Pulmonary artery endothelial cell (primary cell): ENCODE measurements around the gene GABRG3. TPM values are rescaled to one million over a fixed set of nuclear protein-coding genes. Genes with fewer than 3 reads are reported as not detected.

Experiments
- DNase-seq: peaks from one replicate; pipeline ENCODE4 v3.0.0-alpha.2; 2011; ENCODE audit warnings: low read depth, low spot score
- total RNA-seq: library from RNA; depleted of rRNA; stranded (reverse); fragments of >200 nt; gene quantifications from 2 replicates; pipeline ENCODE4 v1.2.3, GENCODE V29; 2014

GABRG3 gene
- total RNA-seq: not detected in 2 replicates

- no peak for DNase-seq
Observed at GRCh38 chr15:26970712-26971210, at the start of gene GABRG3. Gene GABRG3, plus strand, starts transcription at chr15:26971181.

GRCh38 chr15:26921433-26921832, 49.5 kb upstream of the GABRG3 start:
- DNase-seq: no peak

GRCh38 chr15:26926081-26926480, 44.9 kb upstream of the GABRG3 start:
- DNase-seq: no peak

- DNase-seq: no peak
Observed at GRCh38 chr15:26928051-26928450, 42.9 kb upstream of the GABRG3 start.

DNA sequence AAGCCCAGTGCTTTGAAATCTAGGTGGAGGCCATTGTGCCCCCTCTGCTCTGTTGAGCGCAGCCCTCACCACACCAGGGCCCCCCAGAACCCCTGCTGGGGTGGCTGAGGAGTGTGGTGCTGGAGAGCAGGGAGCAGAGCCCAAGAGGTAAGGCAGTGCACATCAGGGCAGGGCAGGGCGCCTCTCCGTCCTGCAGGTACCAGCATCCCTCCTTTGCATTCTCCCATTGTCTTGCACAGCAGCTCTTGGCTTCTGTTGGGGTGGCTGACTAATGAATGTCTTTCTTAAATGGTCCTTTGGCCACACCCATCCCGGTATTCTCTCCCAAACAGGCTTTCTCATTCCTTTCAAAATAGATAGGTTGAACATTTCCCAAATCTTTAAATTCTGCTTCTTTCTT, 41.4 kb upstream of the GABRG3 start:
- DNase-seq: no peak

DNA sequence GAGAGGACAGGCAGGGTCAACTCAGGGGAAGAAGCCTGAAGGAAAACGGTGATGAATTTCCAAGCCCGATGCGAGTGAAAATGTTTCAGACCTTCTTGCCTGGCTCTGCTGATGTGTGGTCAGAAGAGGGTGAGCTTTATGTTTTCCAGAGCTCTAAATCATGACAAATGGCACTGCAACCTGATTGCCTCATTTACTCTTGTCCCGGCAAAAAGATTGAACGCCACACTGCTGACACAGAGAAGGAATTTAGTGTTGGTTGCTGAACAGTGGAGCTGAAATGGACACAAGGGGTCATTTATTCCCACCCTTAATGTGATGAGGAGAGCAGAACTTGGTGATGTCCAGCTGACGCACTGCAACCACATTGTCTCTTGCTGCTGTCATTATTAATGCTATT, 36.1 kb upstream of the GABRG3 start:
- DNase-seq: no peak

GRCh38 chr15:26935322-26935721, 35.7 kb upstream of the GABRG3 start:
- no peak for DNase-seq

- no peak for DNase-seq
Observed at GRCh38 chr15:26936502-26936901, 34.5 kb upstream of the GABRG3 start.

GRCh38 chr15:26937134-26937533, 33.8 kb upstream of the GABRG3 start:
- DNase-seq: no peak

GRCh38 chr15:26939398-26939797, 31.6 kb upstream of the GABRG3 start:
- DNase-seq: no peak

DNA sequence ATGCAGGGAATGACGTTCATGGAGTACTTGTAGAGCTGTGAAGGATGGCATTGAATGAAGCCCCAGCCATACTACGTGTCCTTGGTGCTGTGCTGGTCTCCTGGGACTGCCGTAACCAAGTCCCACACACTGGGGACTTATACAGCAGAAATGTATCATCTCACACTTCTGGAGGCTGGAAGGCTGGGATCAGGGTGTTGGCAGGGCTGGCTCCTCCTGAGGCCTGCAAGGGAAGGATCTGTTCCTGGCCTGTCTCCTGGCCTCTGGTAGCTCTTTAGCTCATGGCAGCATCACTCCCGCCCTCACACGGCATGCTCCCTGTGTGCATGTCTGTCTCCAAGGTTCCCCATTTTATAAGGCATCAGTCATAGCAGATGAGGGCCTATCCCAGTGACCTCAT, 29.5 kb upstream of the GABRG3 start:
- no peak for DNase-seq

- no peak for DNase-seq
Observed at GRCh38 chr15:26943866-26944265, 27.1 kb upstream of the GABRG3 start.

- no peak for DNase-seq
Observed at GRCh38 chr15:26945046-26945445, 25.9 kb upstream of the GABRG3 start.

DNA sequence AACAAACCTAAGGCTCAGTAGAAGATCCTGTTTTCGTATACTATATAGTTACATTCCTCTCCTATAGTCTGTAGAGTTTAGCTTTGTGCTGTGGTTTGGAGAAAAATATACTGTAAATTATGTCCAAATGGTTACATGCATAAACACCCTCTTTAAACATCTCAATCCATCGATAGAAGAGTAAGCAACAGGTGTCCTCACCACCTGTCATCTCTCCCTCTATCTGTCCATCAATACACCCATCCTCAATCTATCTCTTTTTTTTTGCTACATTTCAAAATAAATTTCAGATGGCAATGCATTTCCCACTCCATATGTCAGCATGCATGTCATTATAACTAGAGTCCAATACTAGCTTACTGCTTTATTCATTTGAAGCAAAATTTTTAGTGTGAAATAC, 21.0 kb upstream of the GABRG3 start:
- DNase-seq: no peak

DNA sequence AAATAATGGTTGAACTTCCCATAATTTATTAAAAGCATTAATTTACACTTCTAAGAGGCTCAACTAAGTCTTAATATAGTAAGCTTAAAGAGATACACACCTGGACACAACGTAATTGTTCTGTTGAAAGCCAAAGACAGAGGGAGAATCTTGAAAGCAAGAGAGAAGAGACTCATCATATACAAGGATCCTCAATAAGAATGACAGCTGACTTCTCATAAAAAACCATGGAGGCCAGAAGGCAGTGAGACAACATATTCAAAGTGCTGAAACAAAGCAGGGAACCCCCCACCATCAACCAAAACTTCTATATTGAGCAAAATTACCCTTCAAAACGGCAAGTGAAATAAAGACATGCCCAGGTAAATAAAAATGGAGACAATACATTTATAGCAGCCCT, 16.6 kb upstream of the GABRG3 start:
- no peak for DNase-seq

DNA sequence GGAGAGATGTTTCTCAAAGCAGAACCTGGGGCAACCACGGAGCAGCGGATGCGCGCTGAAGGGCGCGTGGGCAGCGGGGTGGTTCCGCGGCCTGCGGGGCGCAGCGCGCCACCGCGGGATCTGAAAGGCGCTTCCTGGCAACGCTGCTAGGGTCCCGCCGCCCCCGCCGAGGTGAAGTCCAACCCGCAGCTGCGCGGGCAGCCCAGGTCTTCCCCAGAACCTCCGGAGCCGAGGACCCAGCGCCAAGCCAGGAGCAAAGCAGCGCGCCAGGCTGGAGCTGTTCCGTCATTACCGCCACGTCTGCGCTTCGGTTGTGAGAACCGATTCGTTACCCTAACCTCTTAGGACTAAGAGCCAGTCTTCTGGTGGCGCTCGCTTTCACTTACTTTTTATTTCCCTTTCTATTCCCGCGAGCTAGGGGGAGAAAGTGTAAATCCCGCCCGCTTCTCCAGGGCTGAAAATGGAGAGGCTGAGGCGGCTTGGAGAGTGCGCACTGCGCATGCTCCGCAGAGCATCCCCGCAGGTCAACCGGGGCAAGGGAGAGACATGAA, 3.2 kb upstream of the GABRG3 start:
- DNase-seq: no peak

DNA sequence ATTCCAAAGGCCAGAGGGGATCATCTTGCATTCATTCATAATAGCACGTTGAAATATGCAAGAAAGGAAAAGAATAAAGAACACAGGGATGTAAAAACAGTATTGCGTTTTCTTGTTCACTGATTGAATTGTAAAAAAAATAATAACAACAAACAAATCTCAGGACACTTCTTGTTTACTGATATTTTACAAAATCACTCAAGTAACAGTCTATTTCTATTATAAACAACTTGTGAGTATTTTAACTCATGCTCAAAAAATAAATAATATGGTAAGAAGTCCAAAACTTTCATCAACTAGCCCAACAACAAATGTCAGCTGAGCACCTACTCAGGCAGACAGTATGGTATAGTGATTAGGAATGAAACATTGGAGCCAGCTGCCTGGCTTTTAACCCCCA, 2.2 kb upstream of the GABRG3 start:
- DNase-seq: no peak

GRCh38 chr15:26971271-26972018, 464 bp downstream of the GABRG3 start:
- no peak for DNase-seq

- DNase-seq: no peak
Observed at GRCh38 chr15:26972636-26973035, 1.7 kb downstream of the GABRG3 start.

- DNase-seq: no peak
Observed at GRCh38 chr15:26974120-26974780, 3.3 kb downstream of the GABRG3 start.

- no peak for DNase-seq
Observed at GRCh38 chr15:26981492-26981891, 10.5 kb downstream of the GABRG3 start.

GRCh38 chr15:26983822-26984221, 12.8 kb downstream of the GABRG3 start:
- no peak for DNase-seq

GRCh38 chr15:26985050-26985449, 14.1 kb downstream of the GABRG3 start:
- DNase-seq: no peak
